CD8-positive, alpha-beta memory T cell (primary cell): ENCODE measurements around the gene TROAP. TPM values are rescaled to one million over a fixed set of nuclear protein-coding genes. Genes with fewer than 3 reads are reported as not detected.
A peak's percentile ranks its signal among the peaks of the same experiment; 100 is the strongest.
"Not testable (repeated sequence)": the region's sequence is repeated elsewhere in the genome, so short reads cannot be mapped to it uniquely, and the experiment has no call there.

Experiments
- CTCF ChIA-PET: fragments of 350-600 bp; sonication (Branson Sonifier 250); formaldehyde crosslinking; loops from one replicate; lab custom pipeline; 2021; ENCODE audit warnings: antibody characterized with exemption; lab: Charles Lee
- POLR2A ChIA-PET: fragments of 350-600 bp; sonication (Branson Sonifier 250); formaldehyde crosslinking; loops from one replicate; lab custom pipeline; 2021; ENCODE audit warnings: antibody characterized with exemption; lab: Charles Lee
- DNase-seq, 5 donors: peaks; one replicate each; pipeline versions ENCODE4 v3.0.0 to v3.0.0-alpha.2; 2020 to 2022; ENCODE audit warnings: mixed read lengths in 1 of 5
- H3K27ac ChIP-seq: one replicate; pipeline ENCODE4 v1.7.0; 2013; ENCODE audit warnings: low read depth, mild to moderate bottlenecking, low read length, moderate library complexity
- H3K27me3 ChIP-seq: 2 replicates; pipeline ENCODE4 v1.7.0; 2013; ENCODE audit warnings: low read length, mild to moderate bottlenecking; ENCODE audit not compliant: insufficient read depth, poor library complexity, severe bottlenecking
- H3K36me3 ChIP-seq: 2 replicates; pipeline ENCODE4 v1.7.0; 2013; ENCODE audit warnings: mild to moderate bottlenecking, low read length, moderate library complexity; ENCODE audit not compliant: insufficient read depth
- H3K4me1 ChIP-seq: 2 replicates; pipeline ENCODE4 v1.7.0; 2013; ENCODE audit warnings: mild to moderate bottlenecking, low read length, moderate library complexity; ENCODE audit not compliant: insufficient read depth
- H3K4me3 ChIP-seq: 2 replicates; pipeline ENCODE4 v1.7.0; 2013; ENCODE audit warnings: mild to moderate bottlenecking, low read length
- H3K9me3 ChIP-seq: 2 replicates; pipeline ENCODE4 v1.7.0; 2013; ENCODE audit warnings: mild to moderate bottlenecking, low read length
- H3K27ac Mint-ChIP-seq, 8 donors: one replicate each; pipeline ENCODE4 v1.8.0; 2020 to 2021; ENCODE audit warnings: mixed read lengths in 8 of 8, mild to moderate bottlenecking in 6 of 8, inconsistent platforms in 3 of 8, moderate library complexity in 3 of 8
- H3K27me3 Mint-ChIP-seq, 2 donors: one replicate each; pipeline ENCODE4 v1.8.0; 2020 to 2021; ENCODE audit warnings: mixed read lengths in 2 of 2, mild to moderate bottlenecking in 1 of 2, moderate library complexity in 1 of 2
- H3K36me3 Mint-ChIP-seq, 3 donors: one replicate each; pipeline ENCODE4 v1.8.0; 2020 to 2021; ENCODE audit warnings: mixed read lengths in 3 of 3, inconsistent platforms in 1 of 3, mild to moderate bottlenecking in 1 of 3
- H3K4me1 Mint-ChIP-seq, 3 donors: one replicate each; pipeline ENCODE4 v1.8.0; 2020 to 2021; ENCODE audit warnings: mixed read lengths in 3 of 3, inconsistent platforms in 1 of 3, mild to moderate bottlenecking in 1 of 3
- H3K4me3 Mint-ChIP-seq, 7 donors: one replicate each; pipeline ENCODE4 v1.8.0; 2020 to 2021; ENCODE audit warnings: mixed read lengths in 7 of 7, mild to moderate bottlenecking in 6 of 7, moderate library complexity in 4 of 7, inconsistent platforms in 2 of 7
- H3K9me3 Mint-ChIP-seq, 5 donors: one replicate each; pipeline ENCODE4 v1.8.0; 2020 to 2022; ENCODE audit warnings: mixed read lengths in 5 of 5, mild to moderate bottlenecking in 3 of 5, moderate library complexity in 2 of 5, inconsistent platforms in 1 of 5
- polyA plus RNA-seq: library from polyadenylated mRNA; unstranded; fragments of 300-500 nt; fragmentation: Illumina TruSeq; gene quantifications from one replicate; pipeline ENCODE4 v1.2.3, GENCODE V29; 2021
- total RNA-seq, 2 experiments: library from RNA; stranded (reverse); gene quantifications; one replicate each; pipeline ENCODE4 v1.2.3, GENCODE V29; 2021

Gene TROAP
- total and polyA plus RNA-seq, 3 experiments from 2014 or later = 0.79 to 35.0 (median 33.6) TPM

DNA sequence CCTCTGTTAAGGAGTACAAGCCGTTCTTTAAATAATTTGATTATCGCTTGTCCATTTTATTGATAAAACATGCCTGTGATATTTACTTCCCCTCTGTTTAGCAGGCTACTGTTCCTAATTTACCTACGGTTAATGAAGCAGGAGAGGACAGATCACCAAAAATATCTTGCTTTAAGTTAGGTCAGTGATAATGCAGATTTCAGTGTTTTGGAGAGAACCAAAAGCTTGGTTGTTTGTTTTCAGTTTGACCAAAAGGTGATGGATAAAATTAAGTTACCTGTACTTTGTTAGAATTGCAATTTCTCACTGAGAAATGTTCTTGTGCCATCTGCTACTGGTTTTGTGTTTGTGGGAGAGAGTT, 45.2 kb downstream of the TROAP start:
- no peak for DNase-seq
- Mint-ChIP-seq H3K27ac (peak overlapping the region; percentile 56 to 95 (median 91)), H3K27me3 (peaks cover 0 to 4% of the 10 kb centered on the region in 2 donors), H3K36me3 (peaks cover 0 to 5% (median 0%) of the 10 kb centered on the region in 3 donors), H3K9me3 (no peaks in the 10 kb centered on the region), H3K4me3 (peak overlapping the region; percentile 89 to 98 (median 96)), H3K4me1 (peaks cover 19 to 43% (median 37%) of the 10 kb centered on the region in 3 donors)
- CTCF ChIA-PET = interaction anchor here (1.2 to 1.7 kb wide), 2 partner anchors 10 to 26 kb away, joined by 4 to 8 read pairs; no protein-coding TSS in a partner anchor
- no peak overlapping the region for H3K4me3 ChIP-seq
- H3K4me1 ChIP-seq = peaks cover 20% of the 10 kb centered on the region
- no peaks in the 10 kb centered on the region for H3K36me3 ChIP-seq
- no peaks in the 10 kb centered on the region for H3K9me3 ChIP-seq
- H3K27ac ChIP-seq = peak overlapping the region; percentile 25
- POLR2A ChIA-PET = interaction anchor here (0.6 kb wide), 1 partner anchor 170 kb away, joined by 3 read pairs; no protein-coding TSS in a partner anchor
- no peaks in the 10 kb centered on the region for H3K27me3 ChIP-seq

DNA sequence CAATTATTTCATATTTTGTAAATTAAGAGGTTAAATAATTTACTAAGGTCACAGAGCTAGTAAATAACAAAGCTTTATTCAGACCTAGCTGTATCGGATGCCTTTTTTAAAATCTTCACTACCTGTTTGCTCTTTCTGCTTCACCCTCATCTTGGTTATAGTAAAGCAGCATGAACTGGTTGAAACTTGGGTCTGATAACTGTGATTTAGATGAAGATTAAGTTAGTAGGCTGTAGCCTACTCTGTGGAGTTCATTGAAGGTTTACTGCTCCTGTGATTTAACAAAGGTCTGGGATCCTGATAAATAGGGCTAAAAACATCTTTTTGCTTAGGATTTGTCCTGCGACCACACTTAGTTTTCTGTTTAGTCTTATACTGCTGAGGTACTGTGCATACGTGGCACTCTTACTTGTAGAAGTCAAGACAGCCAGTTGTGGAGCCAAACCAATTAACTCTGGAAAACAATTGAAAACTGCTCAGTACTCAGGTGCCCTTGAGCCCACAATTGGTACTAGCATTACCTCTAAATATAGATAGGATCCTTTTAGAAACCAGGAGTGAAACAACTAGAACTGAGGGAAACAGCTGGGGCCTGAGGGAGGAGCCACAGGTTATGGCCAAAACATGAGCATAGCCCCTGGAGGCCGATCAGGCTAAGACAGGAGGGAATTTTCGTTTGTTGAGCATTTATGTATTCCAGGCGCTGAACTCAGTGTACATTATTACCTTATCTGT, 46.5 kb downstream of the TROAP start:
- H3K27ac ChIP-seq = no peak overlapping the region
- ChIA-PET POLR2A (interaction anchor here (0.7 kb wide), 1 partner anchor 255 kb away, joined by 3 read pairs; no protein-coding TSS in a partner anchor), CTCF (interaction anchor here (0.8 to 1.7 kb wide), 7 partner anchors 11 to 145 kb away, joined by 3 to 8 read pairs (median 4); no protein-coding TSS in a partner anchor)
- Mint-ChIP-seq H3K9me3 (no peaks in the 10 kb centered on the region), H3K4me3 (peak overlapping the region in 5 of 7 donors; percentile 3 to 71 (median 27)), H3K4me1 (peaks cover 19 to 43% (median 37%) of the 10 kb centered on the region in 3 donors), H3K27me3 (peaks cover 0 to 4% of the 10 kb centered on the region in 2 donors), H3K27ac (peak overlapping the region in 7 of 8 donors; percentile 33 to 73 (median 54)), H3K36me3 (peaks cover 0 to 5% (median 0%) of the 10 kb centered on the region in 3 donors)
- H3K9me3 ChIP-seq = no peaks in the 10 kb centered on the region
- H3K4me1 ChIP-seq = peaks cover 20% of the 10 kb centered on the region
- no peak overlapping the region for H3K4me3 ChIP-seq
- DNase-seq = peak in 1 of 5 donors; percentile 14
- H3K36me3 ChIP-seq = no peaks in the 10 kb centered on the region
- H3K27me3 ChIP-seq = no peaks in the 10 kb centered on the region

DNA sequence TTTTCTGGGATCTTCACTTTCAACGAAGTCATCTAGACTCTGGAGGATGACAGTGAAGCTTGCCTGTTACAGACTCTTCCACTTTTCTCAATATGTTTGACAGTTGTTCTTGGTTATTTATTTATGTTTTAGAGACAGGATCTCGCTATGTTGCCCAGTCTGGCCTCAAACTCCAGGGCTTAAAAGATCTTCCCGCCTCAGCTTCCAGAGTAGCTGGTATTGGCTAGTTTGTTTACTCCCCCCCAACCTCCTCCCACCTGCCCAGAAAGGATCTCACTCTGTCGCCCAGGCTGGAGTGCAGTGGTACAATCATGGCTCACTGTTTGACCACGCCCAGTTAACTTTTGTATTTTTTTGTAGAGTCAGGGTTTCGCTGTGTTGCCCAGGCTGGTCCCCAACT, 47.5 kb downstream of the TROAP start:
- ChIA-PET CTCF (interaction anchor here (0.8 to 1.3 kb wide), 3 partner anchors 12 to 33 kb away, joined by 3 to 4 read pairs (median 3); partner anchors contain the start of gene C1QL4), POLR2A (no interaction called here)
- Mint-ChIP-seq H3K9me3 (no peaks in the 10 kb centered on the region), H3K4me3 (peak overlapping the region in 1 of 7 donors; percentile 71), H3K27ac (peak overlapping the region in 2 of 8 donors; percentile 15 to 55), H3K36me3 (peaks cover 0 to 5% (median 0%) of the 10 kb centered on the region in 3 donors), H3K27me3 (peaks cover 0 to 4% of the 10 kb centered on the region in 2 donors), H3K4me1 (peaks cover 20 to 41% (median 38%) of the 10 kb centered on the region in 3 donors)
- H3K27me3 ChIP-seq = no peaks in the 10 kb centered on the region
- no peaks in the 10 kb centered on the region for H3K9me3 ChIP-seq
- no peak overlapping the region for H3K27ac ChIP-seq
- H3K36me3 ChIP-seq = no peaks in the 10 kb centered on the region
- no peak for DNase-seq
- H3K4me1 ChIP-seq = peaks cover 15% of the 10 kb centered on the region
- no peak overlapping the region for H3K4me3 ChIP-seq

- Mint-ChIP-seq H3K27me3 (no peaks in the 10 kb centered on the region), H3K4me3 (no peak overlapping the region), H3K9me3 (no peaks in the 10 kb centered on the region), H3K36me3 (no peaks in the 10 kb centered on the region), H3K4me1 (peaks cover 1 to 6% (median 2%) of the 10 kb centered on the region in 3 donors), H3K27ac (no peak overlapping the region)
- ChIA-PET CTCF (interaction anchor here (1.1 to 4.3 kb wide), 2 partner anchors 17 to 39 kb away, joined by 3 to 13 read pairs; partner anchors contain the start of gene C1QL4), POLR2A (no interaction called here)
- Histone ChIP-seq H3K9me3 (no peaks in the 10 kb centered on the region), H3K4me1 (no peaks in the 10 kb centered on the region), H3K27ac (no peak overlapping the region), H3K36me3 (no peaks in the 10 kb centered on the region), H3K27me3 (no peaks in the 10 kb centered on the region), H3K4me3 (no peak overlapping the region)
- DNase-seq = no peak
Observed at GRCh38 chr12:49375406-49375805, 52.4 kb downstream of the TROAP start.

GRCh38 chr12:49377386-49377785, 54.3 kb downstream of the TROAP start:
- Mint-ChIP-seq H3K36me3 (no peaks in the 10 kb centered on the region), H3K27ac (no peak overlapping the region), H3K4me3 (no peak overlapping the region), H3K9me3 (no peaks in the 10 kb centered on the region), H3K27me3 (no peaks in the 10 kb centered on the region), H3K4me1 (peaks cover 0 to 3% (median 1%) of the 10 kb centered on the region in 3 donors)
- Histone ChIP-seq H3K4me3 (no peak overlapping the region), H3K27ac (no peak overlapping the region), H3K4me1 (no peaks in the 10 kb centered on the region), H3K9me3 (no peaks in the 10 kb centered on the region), H3K27me3 (no peaks in the 10 kb centered on the region), H3K36me3 (no peaks in the 10 kb centered on the region)
- no peak for DNase-seq
- ChIA-PET CTCF (interaction anchor here (4.3 kb wide), 1 partner anchor 19 kb away, joined by 13 read pairs; no protein-coding TSS in a partner anchor), POLR2A (no interaction called here)

GRCh38 chr12:49380184-49380583, 57.1 kb downstream of the TROAP start:
- POLR2A ChIA-PET, H3K4me1 ChIP-seq, H3K27me3 ChIP-seq, H3K9me3 ChIP-seq, CTCF ChIA-PET, H3K27ac Mint-ChIP-seq, H3K4me1 Mint-ChIP-seq, H3K27ac ChIP-seq, H3K4me3 ChIP-seq, DNase-seq, H3K36me3 Mint-ChIP-seq, H3K9me3 Mint-ChIP-seq, H3K4me3 Mint-ChIP-seq, H3K36me3 ChIP-seq, H3K27me3 Mint-ChIP-seq: not testable (repeated sequence)

Other genes starting within 250 kb of the TROAP start
- under 1 TPM in 1 of 2 experiments, not detected in 1; 0.04 TPM for gene DHH, start 228.5 kb upstream of the TROAP start, total RNA-seq
- not detected for gene DHH, start 228.5 kb upstream of the TROAP start, polyA plus RNA-seq
- 10 to 100 TPM; 47.2 to 48.7 TPM for gene LMBR1L, start 212.4 kb upstream of the TROAP start, total RNA-seq
- 37.6 TPM for gene LMBR1L, start 212.4 kb upstream of the TROAP start, polyA plus RNA-seq
- 1,000 to 10,000 TPM; 2,435 to 2,464 TPM for gene TUBA1B, start 191.9 kb upstream of the TROAP start, total RNA-seq
- gene TUBA1B, start 191.9 kb upstream of the TROAP start, polyA plus RNA-seq = 378 TPM
- 10 to 100 TPM; 67.8 to 70.4 TPM for gene TUBA1A, start 134.2 kb upstream of the TROAP start, total RNA-seq
- gene TUBA1A, start 134.2 kb upstream of the TROAP start, polyA plus RNA-seq = 167 TPM
- gene TUBA1C, start 58.2 kb upstream of the TROAP start, total RNA-seq = 100 to 1,000 TPM; 351 to 356 TPM
- 49.5 TPM for gene TUBA1C, start 58.2 kb upstream of the TROAP start, polyA plus RNA-seq
- gene PRPH, start 28.1 kb upstream of the TROAP start, total RNA-seq = not detected
- not detected for gene PRPH, start 28.1 kb upstream of the TROAP start, polyA plus RNA-seq
- gene C1QL4, start 13.9 kb downstream of the TROAP start, total RNA-seq = not detected
- not detected for gene C1QL4, start 13.9 kb downstream of the TROAP start, polyA plus RNA-seq
- gene DNAJC22, start 23.6 kb downstream of the TROAP start, total RNA-seq = not detected
- gene DNAJC22, start 23.6 kb downstream of the TROAP start, polyA plus RNA-seq = not detected
- 1 to 10 TPM; 9.1 to 9.4 TPM for gene SPATS2, start 44.2 kb downstream of the TROAP start, total RNA-seq
- gene SPATS2, start 44.2 kb downstream of the TROAP start, polyA plus RNA-seq = 7.6 TPM
- 1 to 10 TPM; 2.5 to 3.1 TPM for gene KCNH3, start 215.8 kb downstream of the TROAP start, total RNA-seq
- 1.4 TPM for gene KCNH3, start 215.8 kb downstream of the TROAP start, polyA plus RNA-seq
- 10 to 100 TPM; 89.1 to 96.5 TPM for gene MCRS1, start 244.9 kb downstream of the TROAP start, total RNA-seq
- 61.6 TPM for gene MCRS1, start 244.9 kb downstream of the TROAP start, polyA plus RNA-seq